ENCODE measurements around the gene KRT27.

The KRT27 gene

GRCh38 chr17:40813804-40814203, 31.5 kb upstream of the KRT27 start:
- no peak for DNase-seq
- Histone ChIP-seq H3K27me3 (ENCODE audit: insufficient read depth, low read depth, severe bottlenecking) (peaks cover 40% of the 10 kb centered on the region), H3K4me3 (ENCODE audit: low read depth, low read length) (no peak overlapping the region), H3K27ac (no peak overlapping the region), H3K9me3 (ENCODE audit: severe bottlenecking) (peaks cover 13% of the 10 kb centered on the region), H3K36me3 (no peaks in the 10 kb centered on the region)
- no peak for TF ChIP-seq CTCF (IDR thresholded peaks at IDR 0.05; ENCODE audit: low read depth, low read length)

- Histone ChIP-seq H3K36me3 (no peaks in the 10 kb centered on the region), H3K27me3 (ENCODE audit: insufficient read depth, low read depth, severe bottlenecking) (peaks cover 51% of the 10 kb centered on the region), H3K27ac (no peak overlapping the region), H3K4me3 (ENCODE audit: low read depth, low read length) (no peak overlapping the region), H3K9me3 (ENCODE audit: severe bottlenecking) (peaks cover 10% of the 10 kb centered on the region)
- DNase-seq = no peak
- no peak for TF ChIP-seq CTCF (IDR thresholded peaks at IDR 0.05; ENCODE audit: low read depth, low read length)
These were observed 30.3 kb upstream of the KRT27 start for GRCh38 chr17:40812639-40813038.

- H3K27ac ChIP-seq = no peak overlapping the region
- no peaks in the 10 kb centered on the region for H3K36me3 ChIP-seq
- peaks cover 73% of the 10 kb centered on the region for H3K27me3 ChIP-seq (ENCODE audit: insufficient read depth, low read depth, severe bottlenecking)
- DNase-seq = no peak
- H3K4me3 ChIP-seq (ENCODE audit: low read depth, low read length) = no peak overlapping the region
- H3K9me3 ChIP-seq (ENCODE audit: severe bottlenecking) = peaks cover 7% of the 10 kb centered on the region
- TF ChIP-seq CTCF (IDR thresholded peaks at IDR 0.05; ENCODE audit: low read depth, low read length) = no peak
These were observed 28.1 kb upstream of the KRT27 start for GRCh38 chr17:40810494-40810893.

GRCh38 chr17:40809721-40810421, 27.5 kb upstream of the KRT27 start:
- Histone ChIP-seq H3K36me3 (no peaks in the 10 kb centered on the region), H3K9me3 (ENCODE audit: severe bottlenecking) (peaks cover 11% of the 10 kb centered on the region), H3K27ac (no peak overlapping the region), H3K27me3 (ENCODE audit: insufficient read depth, low read depth, severe bottlenecking) (peaks cover 79% of the 10 kb centered on the region), H3K4me3 (ENCODE audit: low read depth, low read length) (no peak overlapping the region)
- no peak for TF ChIP-seq CTCF (IDR thresholded peaks at IDR 0.05; ENCODE audit: low read depth, low read length)
- DNase-seq = no peak

- no peak for TF ChIP-seq CTCF (IDR thresholded peaks at IDR 0.05; ENCODE audit: low read depth, low read length)
These were observed 23.8 kb upstream of the KRT27 start for GRCh38 chr17:40806131-40806530.

GRCh38 chr17:40803617-40804082, 21.3 kb upstream of the KRT27 start:
- peaks cover 6% of the 10 kb centered on the region for H3K9me3 ChIP-seq (ENCODE audit: severe bottlenecking)
- peak; percentile 89 for TF ChIP-seq CTCF (IDR thresholded peaks at IDR 0.05; ENCODE audit: low read depth, low read length)
- no peak overlapping the region for H3K4me3 ChIP-seq (ENCODE audit: low read depth, low read length)
- H3K27me3 ChIP-seq (ENCODE audit: insufficient read depth, low read depth, severe bottlenecking) = peaks cover 94% of the 10 kb centered on the region
- DNase-seq = peak; percentile 89
- H3K36me3 ChIP-seq = no peaks in the 10 kb centered on the region
- no peak overlapping the region for H3K27ac ChIP-seq

More at GRCh38 chr17:40806131-40806530, 23.8 kb upstream of the KRT27 start:
- Histone ChIP-seq H3K36me3 (no peaks in the 10 kb centered on the region), H3K27ac (no peak overlapping the region), H3K9me3 (ENCODE audit: severe bottlenecking) (peaks cover 6% of the 10 kb centered on the region), H3K4me3 (ENCODE audit: low read depth, low read length) (no peak overlapping the region), H3K27me3 (ENCODE audit: insufficient read depth, low read depth, severe bottlenecking) (peaks cover 89% of the 10 kb centered on the region)
- no peak for DNase-seq
